A673 (cell line): ENCODE data around the gene TOMT.

Source experiments
- CTCF ChIP-seq: fragments of 300-800, 200-600 bp; sonication (generic); conservative IDR thresholded peaks from 2 replicates; pipeline ENCODE4 v1.5.1; 2017; ENCODE audit warnings: low read depth, mild to moderate bottlenecking, antibody characterized with exemption, low read length, moderate library complexity, mixed read lengths
- EZH2 ChIP-seq: fragments of 200-600 bp; sonication (generic); IDR thresholded peaks from 2 replicates; pipeline ENCODE4 v1.6.1; 2017; ENCODE audit warnings: borderline replicate concordance, low read depth, mild to moderate bottlenecking, mixed read lengths, antibody characterized with exemption, low read length; ENCODE audit not compliant: poor library complexity, severe bottlenecking

- TF ChIP-seq CTCF (no peak), EZH2 (no peak)
Measured at GRCh38 chr11:72154816-72155215, 49.1 kb downstream of the TOMT start.
